Cardiac muscle cell (in vitro differentiated cells and primary cell): ENCODE data around the gene LRIG2. TPM values are rescaled to one million over a fixed set of nuclear protein-coding genes. Genes with fewer than 3 reads are reported as not detected.
"Not testable (repeated sequence)": the region's sequence is repeated elsewhere in the genome, so short reads cannot be mapped to it uniquely, and the experiment has no call there.

Source experiments
- DNase-seq, 2 donors: peaks; one replicate each; pipeline versions ENCODE4 v3.0.0 to v3.0.0-alpha.2; 2010 to 2017; ENCODE audit warnings: low read depth in 1 of 2, low spot score in 1 of 2
- H3K27ac ChIP-seq: fragments of 200-600 bp; sonication (generic); 2 replicates; pipeline ENCODE4 v1.5.1; 2016
- H3K27me3 ChIP-seq: fragments of 200-600 bp; sonication (generic); 2 replicates; pipeline ENCODE4 v1.6.0; 2016; ENCODE audit warnings: control low read depth
- H3K36me3 ChIP-seq: fragments of 200-600 bp; sonication (generic); 2 replicates; pipeline ENCODE4 v1.5.1; 2016; ENCODE audit warnings: control low read depth
- H3K4me1 ChIP-seq: fragments of 200-600 bp; sonication (generic); 2 replicates; pipeline ENCODE4 v1.8.1; 2017; ENCODE audit warnings: low read depth, mild to moderate bottlenecking, mixed run types
- H3K4me3 ChIP-seq: fragments of 200-600 bp; sonication (generic); 2 replicates; pipeline ENCODE4 v1.5.1; 2016; ENCODE audit warnings: mild to moderate bottlenecking
- H3K9me3 ChIP-seq: fragments of 200-600 bp; sonication (generic); 2 replicates; pipeline ENCODE4 v1.5.1; 2017; ENCODE audit warnings: low read depth, mild to moderate bottlenecking, control low read depth
- CTCF ChIP-seq: IDR thresholded peaks from 2 replicates; pipeline ENCODE4 v1.5.1; 2012; ENCODE audit warnings: low read depth, mild to moderate bottlenecking, low read length
- polyA plus RNA-seq: library from polyadenylated mRNA; unstranded; fragments of >200 nt; fragmentation: Nextera tagmentation; extraction: Ambion mirVana; gene quantifications from 2 replicates; pipeline ENCODE4 v1.2.1, GENCODE V29; 2016
- total RNA-seq: library from RNA; depleted of rRNA; stranded (reverse); fragments of >200 nt; gene quantifications from 2 replicates; pipeline ENCODE4 v1.2.3, GENCODE V29; 2016

Gene LRIG2
- total and polyA plus RNA-seq, 2 experiments from 2014 or later: 7.2 to 15.5 TPM

GRCh38 chr1:113073479-113073950 is 517 bp downstream of the LRIG2 start:
- no peaks in the 10 kb centered on the region for H3K9me3 ChIP-seq
- peak overlapping the region; percentile 94 for H3K27ac ChIP-seq
- H3K4me3 ChIP-seq: peak overlapping the region; percentile 60
- peak; percentile 62 to 83 for DNase-seq
- H3K27me3 ChIP-seq: no peaks in the 10 kb centered on the region
- H3K4me1 ChIP-seq: peaks cover 8% of the 10 kb centered on the region
- peak; percentile 58 for TF ChIP-seq CTCF
- H3K36me3 ChIP-seq: no peaks in the 10 kb centered on the region

GRCh38 chr1:113074237-113074636 is 1.2 kb downstream of the LRIG2 start:
- Histone ChIP-seq H3K4me1 (peaks cover 8% of the 10 kb centered on the region), H3K4me3 (peak overlapping the region; percentile 60), H3K36me3 (no peaks in the 10 kb centered on the region), H3K27ac (peak overlapping the region; percentile 94), H3K27me3 (no peaks in the 10 kb centered on the region), H3K9me3 (no peaks in the 10 kb centered on the region)
- DNase-seq: no peak
- no peak for TF ChIP-seq CTCF

GRCh38 chr1:113077978-113078377 is 5.0 kb downstream of the LRIG2 start:
- not testable (repeated sequence) for H3K9me3 ChIP-seq, H3K27me3 ChIP-seq, DNase-seq, H3K27ac ChIP-seq, H3K4me1 ChIP-seq, H3K36me3 ChIP-seq, H3K4me3 ChIP-seq

- Histone ChIP-seq H3K9me3 (no peaks in the 10 kb centered on the region), H3K27ac (no peak overlapping the region), H3K4me1 (peaks cover 8% of the 10 kb centered on the region), H3K36me3 (no peaks in the 10 kb centered on the region), H3K4me3 (no peak overlapping the region), H3K27me3 (no peaks in the 10 kb centered on the region)
- DNase-seq: no peak
- no peak for TF ChIP-seq CTCF
These were observed 13.5 kb downstream of the LRIG2 start for GRCh38 chr1:113086541-113086940.

- no peak overlapping the region for H3K4me3 ChIP-seq
- TF ChIP-seq CTCF: no peak
- H3K36me3 ChIP-seq: peaks cover 13% of the 10 kb centered on the region
- no peaks in the 10 kb centered on the region for H3K27me3 ChIP-seq
- peak in 1 of 2 donors; percentile 9 for DNase-seq
- H3K9me3 ChIP-seq: no peaks in the 10 kb centered on the region
- peak overlapping the region; percentile 24 for H3K27ac ChIP-seq
- H3K4me1 ChIP-seq: peaks cover 8% of the 10 kb centered on the region
These were observed 16.0 kb downstream of the LRIG2 start for GRCh38 chr1:113088972-113089371.

- no peak overlapping the region for H3K4me3 ChIP-seq
- DNase-seq: no peak
- H3K36me3 ChIP-seq: peaks cover 21% of the 10 kb centered on the region
- no peaks in the 10 kb centered on the region for H3K9me3 ChIP-seq
- no peak overlapping the region for H3K27ac ChIP-seq
- peaks cover 8% of the 10 kb centered on the region for H3K4me1 ChIP-seq
- TF ChIP-seq CTCF: no peak
- H3K27me3 ChIP-seq: no peaks in the 10 kb centered on the region
These were observed 17.1 kb downstream of the LRIG2 start for GRCh38 chr1:113090051-113090450.
